NCI-H2107 treated with DMSO at 0.1 percent for 48 hours (cell line): ENCODE results near the gene MANBA.

Source experiments
- DNase-seq: peaks from one replicate; lab custom pipeline; 2025; ENCODE audit not compliant: unreplicated experiment; lab: John Stamatoyannopoulos, UW

MANBA gene

DNA sequence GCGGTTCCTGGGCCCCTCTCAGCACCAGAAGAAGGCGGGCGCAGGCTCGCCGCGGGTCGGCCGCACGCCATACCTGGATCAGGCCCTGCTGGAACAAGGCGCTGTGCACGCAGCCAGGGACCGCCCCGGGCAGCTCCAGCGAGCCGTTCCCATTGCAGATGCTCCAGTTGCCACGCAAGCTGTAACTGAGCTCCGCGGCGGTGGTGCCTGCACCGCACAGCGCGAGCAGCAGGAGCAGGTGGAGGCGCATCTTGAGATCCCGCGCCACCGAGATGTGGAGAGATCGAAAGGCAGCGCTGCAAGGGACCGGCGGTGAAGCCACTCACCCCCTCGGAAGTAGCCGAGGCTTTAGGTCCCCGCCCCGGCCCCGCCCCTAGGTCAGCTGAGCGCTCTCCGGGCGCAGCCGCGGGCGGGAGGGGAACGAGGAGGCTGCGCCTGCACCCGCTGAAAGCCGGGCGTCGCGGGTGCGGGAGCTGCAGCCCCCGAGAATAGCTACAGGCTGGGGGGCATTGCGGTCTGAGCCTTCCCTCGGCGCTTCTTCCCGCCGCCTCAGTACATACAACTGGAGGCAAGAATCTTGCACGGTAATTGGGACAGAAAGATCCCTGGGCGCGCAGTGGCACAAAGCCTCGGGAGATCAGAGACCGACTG lies at the start of gene MANBA:
TSS of gene MANBA (minus strand) at position 324 of the 651 bp plus-strand sequence. CDS start at position 250, 74 bp downstream.
- DNase-seq = peak; percentile 19

DNA sequence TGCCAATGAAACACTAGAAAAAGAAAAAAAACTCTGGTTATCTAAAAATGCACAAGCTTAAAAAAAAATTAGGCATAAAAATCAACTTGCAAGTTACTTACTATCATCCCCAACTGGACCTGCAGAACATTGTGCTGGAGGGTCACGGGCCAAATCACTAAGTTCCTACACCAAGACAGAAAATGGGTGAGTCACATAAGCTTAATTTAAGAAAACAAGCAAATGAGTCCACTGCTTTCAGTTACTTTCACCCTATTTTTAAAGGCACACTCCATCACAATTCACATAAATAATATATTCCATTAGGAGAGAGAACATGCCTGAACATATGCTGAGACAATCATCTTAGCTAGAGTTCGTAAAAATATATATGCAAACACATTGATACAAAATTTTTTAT lies 48.9 kb upstream of the MANBA start:
- no peak for DNase-seq

DNA sequence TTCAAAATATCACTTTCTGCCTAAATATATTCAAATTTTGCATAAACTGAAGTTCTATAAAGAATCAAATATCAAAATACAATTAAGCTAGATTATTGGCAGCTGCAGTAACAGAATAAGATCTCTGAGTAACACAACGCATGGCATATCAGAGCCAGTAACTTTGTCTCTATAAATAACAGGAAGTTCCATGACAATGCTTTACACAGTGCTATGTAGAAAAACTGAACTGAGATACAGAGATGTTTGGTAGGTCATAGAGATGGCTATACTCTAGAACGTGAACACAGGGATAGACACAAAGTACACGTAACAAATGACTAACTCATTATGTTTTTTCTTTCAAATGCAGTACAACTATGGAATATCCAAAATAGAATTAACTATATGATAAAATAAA lies 48.4 kb upstream of the MANBA start:
- DNase-seq = no peak

DNA sequence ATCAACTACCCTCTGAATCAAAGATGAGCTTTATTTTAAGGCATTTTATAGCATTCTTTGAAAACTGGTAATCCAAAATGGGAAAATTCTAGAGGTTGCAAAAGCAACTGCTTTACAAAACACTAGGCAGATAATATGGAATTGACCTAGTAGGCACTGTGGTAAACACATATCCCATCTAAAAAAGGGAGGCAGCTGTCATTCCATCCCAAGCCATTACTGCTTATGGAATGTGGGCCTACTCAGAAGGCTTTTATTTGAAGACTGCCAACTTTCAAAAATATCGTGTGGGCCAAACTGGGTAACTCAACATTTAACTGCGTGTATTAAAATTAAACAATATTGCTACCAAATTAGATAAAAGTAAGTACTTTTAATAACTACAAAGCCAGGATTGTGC lies 47.2 kb upstream of the MANBA start:
- DNase-seq = no peak

DNA sequence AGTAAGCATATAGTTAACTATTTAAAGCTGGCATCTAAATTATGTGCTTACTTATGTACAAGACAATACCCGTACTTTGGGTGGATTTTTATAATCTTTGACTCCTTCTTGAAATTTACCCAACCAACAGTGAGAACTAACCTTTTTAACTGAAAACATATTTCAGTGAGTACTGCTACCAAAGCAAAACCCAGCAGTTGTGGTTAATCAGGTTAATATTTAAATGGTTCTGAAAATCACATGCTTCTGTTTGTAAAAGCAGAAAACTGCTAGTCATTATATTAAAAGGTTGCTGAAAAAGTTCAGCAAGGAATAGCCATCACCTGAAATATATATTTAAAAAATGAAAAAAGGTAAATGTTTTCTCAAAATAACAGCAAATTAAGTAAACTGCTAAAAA lies 46.6 kb upstream of the MANBA start:
- no peak for DNase-seq

DNA sequence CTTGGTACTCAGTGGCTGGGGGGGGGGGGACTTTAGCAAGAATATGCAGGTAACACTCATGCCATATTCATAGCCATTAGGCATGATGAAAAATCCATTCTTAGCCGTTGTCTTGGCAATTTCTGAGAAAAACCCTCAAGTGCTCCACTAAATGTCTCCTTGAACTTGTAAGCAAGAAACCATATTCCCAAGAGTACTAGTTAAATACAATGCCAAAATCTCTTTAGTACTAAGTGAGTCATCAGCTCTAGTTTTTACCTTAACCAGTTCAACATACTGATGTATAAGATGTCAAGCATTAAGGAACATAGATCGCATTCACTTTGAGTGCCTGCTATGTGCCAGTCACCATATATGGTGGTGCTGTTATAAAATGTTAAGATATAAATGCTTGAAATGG lies 39.0 kb upstream of the MANBA start:
- DNase-seq = no peak

DNA sequence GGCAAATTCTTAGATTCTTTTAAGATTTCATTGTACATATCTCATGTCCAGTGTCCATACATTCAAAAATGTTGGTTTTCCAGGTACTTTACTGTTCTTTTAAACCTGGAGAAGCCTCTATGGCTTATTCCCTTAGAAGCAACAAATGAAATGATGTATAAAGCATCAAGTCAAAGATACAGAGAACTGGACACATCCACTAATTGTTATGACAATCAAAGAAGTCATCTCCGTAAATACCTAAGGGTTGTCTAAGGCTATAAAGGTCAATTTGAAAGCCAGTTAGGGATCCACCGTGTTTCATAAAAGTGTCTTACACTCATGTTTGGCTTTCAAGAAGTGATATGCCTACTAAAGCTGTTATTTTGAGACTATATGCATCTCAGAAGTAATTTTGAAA lies 34.2 kb upstream of the MANBA start:
- no peak for DNase-seq

DNA sequence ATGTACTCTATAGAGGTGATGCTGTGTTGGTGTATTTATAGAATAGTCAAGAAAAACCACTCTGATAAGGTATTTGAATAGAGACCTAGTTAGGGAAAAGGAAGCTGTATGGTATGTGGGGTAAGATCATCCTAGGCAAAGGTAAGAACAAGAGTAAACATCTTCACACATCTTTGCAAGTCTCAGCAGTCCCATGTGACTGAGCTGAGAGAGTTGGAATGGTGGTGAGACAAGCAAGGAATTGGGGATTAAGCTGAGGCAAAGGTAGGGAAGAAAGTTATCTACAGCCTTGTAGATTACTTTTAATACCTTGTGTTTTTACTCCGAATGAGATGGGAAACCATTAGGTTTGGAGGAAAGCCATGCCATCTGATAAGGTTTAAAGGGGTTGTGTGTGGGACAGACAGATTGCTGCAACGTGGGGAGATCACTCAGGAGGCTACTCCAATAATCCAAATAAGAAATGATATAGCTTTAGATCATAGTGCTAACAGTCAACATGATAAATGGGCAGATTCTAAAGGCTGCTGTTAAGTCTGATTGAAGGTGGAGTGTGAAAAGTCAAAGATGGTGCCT lies 31.7 kb upstream of the MANBA start:
- DNase-seq = no peak

DNA sequence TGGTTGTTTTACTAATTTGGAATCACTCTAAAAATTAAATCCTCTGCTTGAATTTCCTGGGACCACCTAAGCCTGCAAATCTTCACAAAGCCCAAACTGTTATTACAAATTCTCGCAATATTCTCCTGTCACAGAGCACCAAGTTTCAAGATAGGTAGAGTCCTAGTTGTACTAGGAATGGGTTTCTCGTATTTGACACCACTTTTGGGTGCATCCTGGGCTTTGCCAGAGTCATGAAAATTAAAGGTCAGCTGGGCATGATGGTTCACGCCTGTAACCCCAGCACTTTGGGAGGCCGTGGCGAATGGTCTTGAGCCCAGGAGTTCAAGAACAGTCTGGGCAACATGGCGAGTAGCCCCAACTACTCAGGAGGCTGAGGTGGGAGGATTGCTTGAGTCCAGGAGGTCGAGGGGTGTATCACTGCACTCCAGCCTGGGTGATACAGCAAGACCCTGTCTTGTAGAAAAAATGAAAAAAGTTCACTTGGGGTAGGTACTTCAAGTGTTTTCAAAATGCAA lies 30.6 kb upstream of the MANBA start:
- DNase-seq = no peak

DNA sequence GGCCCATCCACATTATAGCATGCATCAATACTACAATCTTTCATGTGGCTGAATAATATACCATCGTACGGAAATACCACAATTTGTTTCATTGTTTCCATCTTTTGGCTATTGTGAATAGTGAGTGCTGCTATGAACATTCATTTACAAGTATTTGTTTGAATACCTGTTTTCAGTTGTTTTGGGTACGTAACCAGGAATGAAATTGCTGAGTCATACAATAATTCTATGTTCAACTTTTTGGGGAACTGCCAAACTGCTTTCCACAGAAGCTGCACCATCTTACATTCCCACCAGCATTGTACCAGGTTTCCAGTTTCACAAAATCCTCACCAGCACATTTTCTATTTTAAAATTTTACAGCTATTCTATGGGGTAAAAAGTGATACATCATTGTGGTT lies 28.5 kb upstream of the MANBA start:
- no peak for DNase-seq

DNA sequence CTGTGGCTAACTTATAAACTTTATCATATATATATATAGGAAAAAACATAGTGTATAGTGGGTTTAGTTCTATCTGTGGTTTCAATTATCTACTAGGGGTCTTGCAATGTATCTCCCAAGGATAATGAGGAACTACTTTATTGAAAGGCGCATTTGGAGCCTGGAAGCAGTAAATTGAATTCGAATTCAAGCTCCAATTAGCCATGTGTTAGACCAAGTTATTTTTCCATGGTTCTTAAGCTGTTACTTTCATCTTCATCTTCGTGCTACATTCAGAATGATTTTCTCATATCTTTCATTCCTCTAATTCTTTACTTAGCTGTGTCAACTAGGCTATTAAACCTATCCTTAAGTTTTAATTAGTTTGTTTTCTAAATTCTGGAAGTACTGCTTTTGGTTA lies 27.2 kb upstream of the MANBA start:
- DNase-seq = no peak

DNA sequence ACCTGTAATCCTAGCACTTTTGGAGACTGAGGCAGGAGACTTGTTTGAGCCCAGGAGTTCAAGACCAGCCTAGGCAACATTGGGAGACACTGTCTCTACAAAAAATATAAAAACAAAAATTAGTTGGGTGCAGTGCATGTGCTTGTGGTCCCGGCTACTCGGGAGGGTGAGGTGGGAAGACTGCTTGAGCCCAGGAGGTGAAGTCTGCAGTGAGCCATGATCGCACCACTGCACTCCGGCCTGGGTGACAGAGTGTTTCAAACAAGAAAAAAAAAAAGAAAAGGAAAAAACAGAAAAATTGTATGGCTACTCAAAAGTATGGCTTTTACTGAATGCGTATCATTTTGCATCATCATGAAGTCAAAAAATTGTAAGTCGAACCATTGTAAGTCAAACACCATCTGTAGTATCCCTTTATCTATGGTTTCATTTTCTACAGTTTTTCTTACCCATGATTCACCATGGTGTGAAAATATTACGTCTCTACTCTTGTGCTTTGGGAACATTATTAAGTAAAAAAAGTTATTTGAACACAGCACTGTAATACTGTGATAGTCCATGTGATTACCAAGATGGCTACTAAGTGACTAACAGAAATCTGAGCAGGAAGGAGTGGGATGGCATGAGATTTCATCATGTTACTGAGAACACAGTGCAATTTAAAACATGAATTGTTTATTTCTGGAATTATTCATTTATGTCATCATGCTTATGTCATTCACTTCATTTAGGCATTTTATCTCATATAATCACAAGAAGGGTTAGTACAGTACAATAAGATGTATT lies 26.5 kb upstream of the MANBA start:
- DNase-seq = no peak

DNA sequence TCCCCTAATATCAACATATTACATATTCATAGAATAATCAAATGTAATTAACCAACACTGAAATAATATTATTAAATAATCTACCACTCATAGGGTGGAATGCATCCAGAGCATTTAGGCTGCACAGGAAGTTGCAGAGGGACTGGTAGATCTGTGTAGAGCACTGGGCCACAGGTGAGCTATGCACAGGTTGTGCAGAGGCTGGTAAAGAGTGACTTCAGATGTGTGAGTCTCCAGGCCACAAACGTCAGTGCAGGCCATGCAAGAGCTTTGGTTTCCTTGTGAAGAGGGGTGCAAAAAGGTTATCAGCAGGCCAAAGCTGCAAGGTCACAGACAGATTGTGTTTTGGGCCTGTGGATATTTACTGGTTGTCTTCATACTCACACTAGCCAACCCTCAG lies 25.5 kb upstream of the MANBA start:
- no peak for DNase-seq

DNA sequence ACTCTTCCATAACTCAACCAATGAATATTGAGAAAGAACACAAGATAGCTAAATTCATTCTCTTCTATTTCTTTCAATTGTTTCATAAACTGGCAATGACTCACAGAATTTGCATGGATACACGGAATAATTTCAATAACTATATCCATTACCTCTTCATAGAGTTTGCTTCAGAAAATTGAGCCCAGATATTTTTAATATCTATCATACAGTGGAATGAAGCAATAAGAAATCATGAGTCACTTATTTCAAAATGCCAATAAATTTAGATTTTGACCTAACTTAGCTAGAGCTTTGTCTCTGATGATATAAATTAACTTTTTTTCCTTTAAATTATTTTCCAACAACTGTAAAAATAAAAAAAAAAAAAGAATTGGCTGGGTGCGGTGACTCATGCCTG lies 22.2 kb upstream of the MANBA start:
- no peak for DNase-seq

DNA sequence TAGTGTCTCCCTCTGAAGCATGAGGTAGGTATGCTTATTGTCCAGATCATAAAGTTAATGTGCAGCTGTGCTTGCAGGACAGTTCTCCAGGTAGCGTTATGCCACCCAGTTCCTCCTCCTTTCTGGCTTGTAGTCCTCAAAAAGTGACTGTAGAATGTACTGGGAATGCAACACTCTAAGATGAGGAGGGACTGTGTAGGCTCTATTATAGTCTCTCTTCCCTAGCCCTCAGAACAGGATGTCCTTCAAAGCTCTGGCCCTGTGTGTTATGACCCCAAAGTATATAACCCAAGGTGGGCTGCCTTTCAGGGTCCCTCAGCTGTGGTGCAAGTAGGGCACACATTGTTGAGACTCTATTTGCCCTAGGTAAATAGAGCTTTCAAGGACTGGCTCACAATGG lies 20.8 kb upstream of the MANBA start:
- DNase-seq = no peak

DNA sequence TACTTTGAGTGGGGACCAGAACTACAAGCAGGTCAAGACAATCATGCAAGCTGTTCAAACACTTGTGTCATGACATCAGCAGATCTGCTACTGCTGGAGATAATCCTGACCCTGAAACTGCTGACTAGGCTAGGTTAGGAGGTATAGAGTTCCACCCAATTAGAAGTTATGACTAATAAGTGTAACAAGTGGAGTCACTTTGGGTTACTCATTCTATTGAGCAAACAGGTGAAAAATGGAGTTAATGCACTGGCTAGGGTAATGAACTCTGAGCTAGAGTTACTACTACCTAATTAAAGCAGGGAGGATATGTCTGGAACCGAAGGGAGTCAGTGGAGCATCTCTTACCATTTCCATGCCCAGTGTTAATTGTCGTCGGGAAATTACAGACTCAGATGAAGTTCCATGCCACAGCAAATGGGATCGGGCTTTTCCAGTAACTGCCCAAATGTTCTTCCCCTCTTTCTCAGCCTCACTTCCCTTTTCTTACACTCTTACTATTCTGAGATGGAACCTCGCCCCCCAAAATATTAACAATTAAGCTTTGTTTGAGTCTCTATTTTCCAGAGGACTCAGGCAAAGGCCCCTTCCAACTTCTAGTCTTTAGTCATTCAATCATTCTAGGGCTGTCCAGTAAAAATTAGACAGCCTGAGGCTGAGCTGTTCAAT lies 19.8 kb upstream of the MANBA start:
- no peak for DNase-seq

DNA sequence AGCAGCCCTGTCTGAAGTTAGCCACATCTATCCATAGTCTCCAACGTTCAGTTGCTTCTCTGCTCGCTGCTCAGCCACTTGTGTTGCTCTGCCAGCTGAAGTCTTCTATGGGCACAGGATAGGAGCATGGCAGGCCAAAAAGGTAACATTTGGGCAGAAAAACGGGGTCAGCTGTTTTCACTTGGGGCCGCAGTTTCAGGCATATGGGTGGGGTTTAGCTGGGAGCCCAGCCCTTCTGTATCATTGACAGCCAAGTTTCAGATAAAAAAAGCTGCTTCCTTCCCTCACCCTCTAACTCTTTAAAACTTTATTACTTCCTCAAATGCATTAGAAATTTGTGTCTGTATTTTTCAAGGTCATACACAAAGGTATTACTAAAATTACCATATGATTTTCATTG lies 18.4 kb upstream of the MANBA start:
- DNase-seq = no peak

DNA sequence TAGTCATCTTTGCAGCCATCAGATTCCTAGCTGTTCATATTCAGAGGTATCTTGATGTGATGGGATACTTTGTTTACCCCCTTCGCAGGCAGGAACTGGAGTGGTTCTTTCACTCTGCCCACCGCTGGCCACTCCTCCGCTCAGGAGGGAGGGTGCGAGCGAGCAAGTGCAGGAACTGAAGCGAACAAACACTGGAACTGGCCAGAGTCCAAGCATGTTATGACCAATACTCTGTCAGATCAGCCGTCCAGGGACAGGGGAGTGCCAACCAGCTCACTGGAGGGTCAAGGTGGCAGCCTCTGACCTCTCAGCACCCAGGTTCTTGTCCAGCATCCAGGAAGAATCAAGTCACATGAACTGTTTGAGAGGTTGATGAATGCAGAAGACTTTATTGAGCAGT lies 18.0 kb upstream of the MANBA start:
- no peak for DNase-seq

DNA sequence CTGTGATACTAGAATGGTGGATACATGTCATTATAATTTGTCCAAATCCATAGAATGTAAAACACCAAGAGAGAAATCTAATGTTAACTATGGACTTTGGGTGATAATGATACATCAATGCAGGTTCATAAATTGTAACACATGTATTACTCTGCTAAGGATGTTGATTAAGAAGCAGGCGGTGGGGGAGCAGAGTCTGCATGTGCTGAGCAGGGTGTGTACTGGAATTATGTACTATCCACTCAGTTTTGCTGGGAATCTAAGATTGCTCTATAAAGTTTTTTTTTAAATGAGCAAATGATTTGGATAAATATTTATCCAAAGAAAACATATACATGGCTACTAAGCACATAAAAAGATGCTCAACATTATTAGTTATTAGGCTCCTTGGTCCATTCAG lies 15.0 kb upstream of the MANBA start:
- DNase-seq = no peak

DNA sequence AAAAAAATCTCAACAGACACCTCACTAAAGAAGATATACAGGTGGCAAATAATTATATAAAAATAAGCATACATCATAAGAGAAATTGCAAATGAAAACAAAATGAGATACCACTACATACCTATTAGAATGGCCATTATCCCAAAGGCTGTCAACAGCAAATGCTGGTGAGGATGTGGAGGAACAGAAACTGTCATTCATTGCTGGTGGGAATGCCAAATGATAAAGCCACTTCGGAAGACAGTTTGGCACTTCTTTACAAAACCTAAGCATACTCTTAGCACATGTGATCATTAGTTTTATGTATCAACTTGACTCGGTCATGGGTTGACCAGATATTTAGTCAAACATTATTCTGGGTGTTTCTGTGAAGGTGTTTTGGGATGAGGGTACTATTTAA lies 13.5 kb upstream of the MANBA start:
- DNase-seq = no peak

DNA sequence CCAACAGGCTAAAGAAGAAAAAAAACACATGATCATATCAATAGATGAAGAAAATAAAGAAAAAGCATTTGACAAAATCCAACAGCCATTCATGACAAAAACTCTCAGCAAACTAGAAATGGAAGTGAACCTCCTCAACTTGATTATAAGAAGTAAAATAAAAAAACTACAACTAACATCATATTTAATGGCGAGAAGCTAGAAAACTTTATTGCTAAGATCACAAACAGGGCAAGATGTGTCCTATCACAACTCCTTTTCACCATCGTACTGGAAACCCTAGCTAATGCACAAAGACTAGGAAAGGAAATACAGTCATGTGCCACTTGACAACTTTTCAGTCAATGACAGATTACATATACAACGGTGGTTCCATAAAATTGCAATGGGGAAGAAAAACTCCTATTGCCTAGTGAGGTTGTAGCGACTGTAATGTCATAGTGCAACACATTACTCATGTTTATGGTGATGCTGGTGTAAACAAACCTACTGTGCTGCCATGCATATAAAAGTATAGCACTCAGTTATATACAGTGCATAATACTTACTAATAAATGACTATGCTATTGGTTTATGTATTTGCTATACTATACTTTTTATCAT lies 12.1 kb upstream of the MANBA start:
- DNase-seq = no peak
